ENCODE results near the gene ELMO2.

ELMO2 gene, protein sequence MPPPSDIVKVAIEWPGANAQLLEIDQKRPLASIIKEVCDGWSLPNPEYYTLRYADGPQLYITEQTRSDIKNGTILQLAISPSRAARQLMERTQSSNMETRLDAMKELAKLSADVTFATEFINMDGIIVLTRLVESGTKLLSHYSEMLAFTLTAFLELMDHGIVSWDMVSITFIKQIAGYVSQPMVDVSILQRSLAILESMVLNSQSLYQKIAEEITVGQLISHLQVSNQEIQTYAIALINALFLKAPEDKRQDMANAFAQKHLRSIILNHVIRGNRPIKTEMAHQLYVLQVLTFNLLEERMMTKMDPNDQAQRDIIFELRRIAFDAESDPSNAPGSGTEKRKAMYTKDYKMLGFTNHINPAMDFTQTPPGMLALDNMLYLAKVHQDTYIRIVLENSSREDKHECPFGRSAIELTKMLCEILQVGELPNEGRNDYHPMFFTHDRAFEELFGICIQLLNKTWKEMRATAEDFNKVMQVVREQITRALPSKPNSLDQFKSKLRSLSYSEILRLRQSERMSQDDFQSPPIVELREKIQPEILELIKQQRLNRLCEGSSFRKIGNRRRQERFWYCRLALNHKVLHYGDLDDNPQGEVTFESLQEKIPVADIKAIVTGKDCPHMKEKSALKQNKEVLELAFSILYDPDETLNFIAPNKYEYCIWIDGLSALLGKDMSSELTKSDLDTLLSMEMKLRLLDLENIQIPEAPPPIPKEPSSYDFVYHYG

GRCh38 chr20:46406200-46406985 is at the start of gene ELMO2:
TSS of gene ELMO2 (minus strand) at chr20:46406615. CDS start at chr20:46394482, 12,133 bp downstream.
- peak; percentile 94 for DNase-seq

DNA sequence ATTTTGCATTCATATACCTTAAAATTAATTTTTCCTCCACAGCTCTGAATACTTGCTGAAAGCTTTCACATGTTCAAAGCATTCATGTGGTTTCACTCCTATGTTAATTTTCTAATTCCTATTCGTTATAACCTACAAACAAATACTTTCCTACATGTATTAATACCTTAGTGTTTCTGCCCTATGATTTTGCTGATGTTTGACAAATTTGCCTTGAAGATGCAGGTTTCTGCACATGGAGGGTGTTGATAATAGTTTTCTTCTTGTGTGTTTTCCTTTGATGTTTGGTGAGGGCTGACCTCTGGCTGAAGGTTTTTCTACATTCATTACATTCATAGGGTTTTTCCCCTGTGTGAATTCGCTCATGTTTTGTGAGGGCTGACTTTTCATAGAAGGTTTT is 49.3 kb upstream of the ELMO2 start:
- DNase-seq, result no peak

DNA sequence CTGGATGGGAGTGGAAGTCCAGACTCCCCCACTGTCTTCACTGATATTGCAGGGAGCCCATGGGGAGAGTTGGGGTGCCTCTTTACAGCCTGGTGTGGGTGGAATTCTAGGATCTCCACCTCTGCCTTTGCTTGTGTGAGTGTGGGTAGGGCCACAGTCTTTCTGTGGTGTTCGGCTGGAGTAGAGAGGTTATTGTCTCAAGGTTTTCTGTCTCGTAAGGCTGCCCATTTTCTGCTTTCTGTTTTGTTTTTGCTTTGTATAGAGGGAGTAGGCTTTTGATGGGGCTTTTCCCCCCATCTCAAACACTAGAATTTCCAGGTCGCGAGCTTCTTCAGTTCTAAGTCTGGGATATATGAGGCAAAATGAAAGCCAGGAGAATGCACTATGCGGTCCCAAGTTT is 40.4 kb upstream of the ELMO2 start:
- DNase-seq, result no peak

GRCh38 chr20:46439837-46440236 is 33.4 kb upstream of the ELMO2 start:
- DNase-seq, result no peak

DNA sequence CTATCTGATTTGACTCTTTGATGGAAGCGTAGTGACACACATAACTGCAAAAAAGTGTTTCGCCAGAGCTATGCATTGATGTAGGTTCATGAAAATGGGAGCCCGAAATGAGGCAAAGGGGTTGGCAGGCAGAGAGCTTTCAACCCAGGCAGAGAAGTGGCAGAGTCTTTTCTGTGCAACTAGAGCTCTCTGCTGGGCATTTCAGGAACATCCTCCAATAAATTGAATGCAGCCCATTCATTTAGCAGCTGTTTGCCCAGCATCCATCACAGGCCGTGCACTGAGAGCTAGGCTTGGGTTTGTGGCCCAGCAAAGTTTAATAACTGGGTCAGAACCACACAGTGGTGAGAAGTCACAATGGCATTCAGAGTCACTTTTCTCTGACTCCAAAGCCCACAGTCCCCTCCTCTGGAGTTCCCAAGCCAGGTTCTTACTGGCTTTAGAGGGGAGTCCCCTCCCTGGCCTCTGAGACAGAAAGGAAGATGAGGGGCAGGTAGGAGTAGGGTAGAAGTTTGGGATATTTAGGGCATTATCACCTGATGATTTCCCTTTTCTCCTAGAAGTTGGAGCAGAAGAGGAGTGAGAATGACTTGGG is 31.8 kb upstream of the ELMO2 start:
- DNase-seq, result peak; percentile 5

DNA sequence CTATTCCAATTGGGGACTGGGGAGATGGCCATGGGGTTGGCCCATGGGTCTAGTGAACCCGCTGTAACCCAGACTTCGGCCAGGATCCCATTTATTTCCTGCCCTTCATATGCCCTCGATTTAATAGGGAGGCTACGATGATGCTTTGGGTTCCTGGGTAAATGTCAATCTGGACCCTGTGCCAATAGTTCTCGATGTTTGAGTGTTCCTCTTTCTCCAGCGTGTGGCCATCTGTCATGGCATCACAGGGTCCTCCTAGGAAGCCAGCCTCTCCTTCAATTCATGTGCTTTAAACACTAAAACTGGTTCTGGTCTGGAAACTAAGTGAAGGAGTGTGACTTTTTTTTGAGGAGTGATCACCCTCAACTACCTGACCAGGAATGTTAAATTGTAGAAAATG is 28.7 kb upstream of the ELMO2 start:
- DNase-seq, result no peak

DNA sequence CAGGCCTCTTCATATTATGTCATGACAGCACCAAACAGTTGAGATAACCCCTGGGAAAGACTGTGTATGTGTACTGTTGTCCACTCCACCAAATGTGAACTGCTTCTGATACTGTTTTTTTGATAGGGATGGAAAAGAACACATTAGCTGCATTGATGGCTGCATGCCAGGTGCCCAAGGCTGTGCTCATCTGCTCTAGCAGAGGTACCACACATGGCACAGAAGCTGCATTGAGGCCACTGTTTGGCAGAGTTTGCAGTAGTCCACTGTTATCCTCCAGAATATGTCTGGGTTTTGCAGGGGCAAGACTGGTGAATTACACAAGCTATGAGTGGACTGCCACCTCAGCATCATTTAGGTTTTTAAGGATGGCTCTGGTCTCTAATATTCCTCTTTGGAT is 28.2 kb upstream of the ELMO2 start:
- no peak for DNase-seq

- no peak for DNase-seq
Observed at GRCh38 chr20:46433051-46433450, 26.6 kb upstream of the ELMO2 start.

- no peak for DNase-seq
Observed at GRCh38 chr20:46430921-46431712, 24.7 kb upstream of the ELMO2 start.

DNA sequence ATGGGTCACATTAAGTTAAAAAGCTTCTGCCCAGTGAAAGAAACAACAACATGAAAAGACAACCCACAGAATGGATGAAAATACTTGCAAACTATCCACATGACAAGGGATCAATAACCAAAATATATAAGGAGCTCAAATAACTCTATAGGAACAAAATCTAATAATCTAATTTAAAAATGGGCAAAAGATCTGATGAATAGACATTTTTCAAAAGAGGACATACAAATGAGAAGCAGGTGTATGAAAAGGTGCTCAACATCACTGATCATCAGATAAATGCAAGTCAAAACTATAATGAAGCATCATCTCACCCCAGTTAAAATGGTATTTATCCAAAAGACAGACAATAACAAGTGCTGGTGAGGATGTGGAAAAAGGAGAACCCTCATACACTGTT is 21.0 kb upstream of the ELMO2 start:
- no peak for DNase-seq

GRCh38 chr20:46423882-46424482 is 17.6 kb upstream of the ELMO2 start:
- no peak for DNase-seq

- DNase-seq, result no peak
Observed at GRCh38 chr20:46423342-46423741, 16.9 kb upstream of the ELMO2 start.

GRCh38 chr20:46420878-46421277 is 14.5 kb upstream of the ELMO2 start:
- no peak for DNase-seq

GRCh38 chr20:46419882-46420281 is 13.5 kb upstream of the ELMO2 start:
- DNase-seq, result no peak

DNA sequence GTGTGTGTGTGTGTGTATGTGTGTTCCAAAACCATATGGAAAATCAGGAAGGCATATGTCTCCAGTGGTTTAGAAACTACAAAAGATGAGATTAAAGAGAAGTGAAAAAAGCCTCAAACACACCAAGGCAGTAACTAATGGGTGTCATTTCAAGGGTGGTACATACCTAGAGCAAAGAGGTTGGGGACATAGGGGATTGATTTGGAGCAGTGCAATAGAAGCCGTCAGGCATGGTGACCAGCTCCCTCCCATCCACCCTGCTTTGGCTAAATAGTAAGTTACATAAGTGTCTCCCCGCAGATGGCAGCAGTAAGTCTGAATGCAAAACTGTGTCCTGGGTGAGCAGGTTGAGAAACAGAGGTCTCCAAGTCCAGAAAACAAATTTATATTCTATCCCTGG is 10.4 kb upstream of the ELMO2 start:
- DNase-seq, result no peak

- DNase-seq, result no peak
Observed at GRCh38 chr20:46416421-46416820, 10.0 kb upstream of the ELMO2 start.

GRCh38 chr20:46415773-46416172 is 9.4 kb upstream of the ELMO2 start:
- DNase-seq, result no peak

- DNase-seq, result no peak
Observed at GRCh38 chr20:46414608-46415007, 8.2 kb upstream of the ELMO2 start.

DNA sequence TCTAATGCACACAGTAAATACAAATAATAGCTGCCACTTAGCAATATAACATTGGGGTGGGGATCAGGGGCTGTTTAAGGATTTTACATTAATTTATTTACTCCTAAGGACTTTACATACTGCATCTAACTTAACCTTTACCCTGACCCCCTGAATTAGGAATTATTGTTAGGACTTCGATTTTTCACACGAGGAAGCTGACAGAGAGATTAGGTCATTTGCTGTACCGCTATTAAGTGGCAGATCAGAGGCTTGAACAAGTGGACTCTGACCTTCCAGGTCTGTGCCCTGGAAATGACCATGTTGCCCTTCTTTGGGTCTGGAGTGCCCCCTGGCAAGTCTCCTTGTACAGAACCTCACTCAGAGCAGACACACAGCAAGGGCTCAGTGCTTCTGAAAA is 5.2 kb upstream of the ELMO2 start:
- DNase-seq, result no peak

- DNase-seq, result no peak
Observed at GRCh38 chr20:46408281-46408731, 1.9 kb upstream of the ELMO2 start.

DNA sequence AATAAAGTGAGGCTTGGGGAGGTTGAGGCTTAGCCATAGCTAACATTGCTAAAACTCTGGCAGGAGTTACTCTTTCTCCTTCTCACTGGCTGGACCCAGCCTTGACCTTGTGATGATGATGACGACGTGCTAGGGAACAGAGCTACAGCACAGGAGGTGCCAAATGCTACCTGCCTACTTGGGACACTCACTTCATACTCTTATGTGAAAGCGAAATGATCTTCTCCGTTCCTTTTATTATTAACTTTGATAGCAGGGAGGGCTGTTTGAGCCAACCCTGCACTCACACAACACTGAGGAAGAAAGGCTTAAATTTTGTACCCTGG is 1.2 kb upstream of the ELMO2 start:
- no peak for DNase-seq
